ENCODE measurements around the gene ANO7.

ANO7 gene, protein sequence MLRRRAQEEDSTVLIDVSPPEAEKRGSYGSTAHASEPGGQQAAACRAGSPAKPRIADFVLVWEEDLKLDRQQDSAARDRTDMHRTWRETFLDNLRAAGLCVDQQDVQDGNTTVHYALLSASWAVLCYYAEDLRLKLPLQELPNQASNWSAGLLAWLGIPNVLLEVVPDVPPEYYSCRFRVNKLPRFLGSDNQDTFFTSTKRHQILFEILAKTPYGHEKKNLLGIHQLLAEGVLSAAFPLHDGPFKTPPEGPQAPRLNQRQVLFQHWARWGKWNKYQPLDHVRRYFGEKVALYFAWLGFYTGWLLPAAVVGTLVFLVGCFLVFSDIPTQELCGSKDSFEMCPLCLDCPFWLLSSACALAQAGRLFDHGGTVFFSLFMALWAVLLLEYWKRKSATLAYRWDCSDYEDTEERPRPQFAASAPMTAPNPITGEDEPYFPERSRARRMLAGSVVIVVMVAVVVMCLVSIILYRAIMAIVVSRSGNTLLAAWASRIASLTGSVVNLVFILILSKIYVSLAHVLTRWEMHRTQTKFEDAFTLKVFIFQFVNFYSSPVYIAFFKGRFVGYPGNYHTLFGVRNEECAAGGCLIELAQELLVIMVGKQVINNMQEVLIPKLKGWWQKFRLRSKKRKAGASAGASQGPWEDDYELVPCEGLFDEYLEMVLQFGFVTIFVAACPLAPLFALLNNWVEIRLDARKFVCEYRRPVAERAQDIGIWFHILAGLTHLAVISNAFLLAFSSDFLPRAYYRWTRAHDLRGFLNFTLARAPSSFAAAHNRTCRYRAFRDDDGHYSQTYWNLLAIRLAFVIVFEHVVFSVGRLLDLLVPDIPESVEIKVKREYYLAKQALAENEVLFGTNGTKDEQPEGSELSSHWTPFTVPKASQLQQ

DNA sequence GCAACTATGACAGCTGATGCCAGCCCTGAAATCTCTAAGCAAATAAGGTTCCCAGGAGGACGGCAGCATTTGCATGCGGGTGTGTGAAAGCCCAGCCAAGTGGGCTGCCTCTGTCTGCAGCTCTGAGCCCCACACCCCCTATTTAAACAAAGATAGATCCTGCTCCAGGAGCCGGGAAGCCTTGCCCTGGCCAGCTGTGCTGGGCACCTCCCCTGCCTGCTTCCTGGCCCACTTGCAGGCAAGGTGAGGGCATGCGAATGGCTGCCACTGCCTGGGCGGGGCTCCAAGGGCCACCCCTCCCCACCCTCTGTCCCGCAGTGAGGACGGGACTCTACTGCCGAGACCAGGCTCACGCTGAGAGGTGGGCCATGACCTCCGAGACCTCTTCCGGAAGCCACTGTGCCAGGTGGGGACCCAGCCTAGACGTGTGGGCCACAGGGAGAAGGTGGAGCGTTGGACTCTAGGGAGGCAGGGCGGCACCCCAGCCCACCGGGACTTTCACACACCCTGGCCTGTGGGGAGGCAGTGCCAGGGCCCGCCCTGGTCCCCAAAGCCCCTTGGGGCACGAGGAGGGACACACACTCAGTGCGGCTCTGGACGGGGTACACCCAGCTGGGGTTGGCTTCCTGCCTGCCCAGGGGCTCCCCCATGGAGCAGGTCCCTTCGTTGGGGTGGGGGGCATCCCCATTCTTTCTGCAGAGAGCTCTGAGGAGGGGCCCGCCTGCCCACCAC, at the start of gene ANO7:
TSS of gene ANO7 (plus strand) at position 317 of the 732 bp plus-strand sequence. CDS start 1,387 bp downstream, outside the sequence.
- no peak for DNase-seq

DNA sequence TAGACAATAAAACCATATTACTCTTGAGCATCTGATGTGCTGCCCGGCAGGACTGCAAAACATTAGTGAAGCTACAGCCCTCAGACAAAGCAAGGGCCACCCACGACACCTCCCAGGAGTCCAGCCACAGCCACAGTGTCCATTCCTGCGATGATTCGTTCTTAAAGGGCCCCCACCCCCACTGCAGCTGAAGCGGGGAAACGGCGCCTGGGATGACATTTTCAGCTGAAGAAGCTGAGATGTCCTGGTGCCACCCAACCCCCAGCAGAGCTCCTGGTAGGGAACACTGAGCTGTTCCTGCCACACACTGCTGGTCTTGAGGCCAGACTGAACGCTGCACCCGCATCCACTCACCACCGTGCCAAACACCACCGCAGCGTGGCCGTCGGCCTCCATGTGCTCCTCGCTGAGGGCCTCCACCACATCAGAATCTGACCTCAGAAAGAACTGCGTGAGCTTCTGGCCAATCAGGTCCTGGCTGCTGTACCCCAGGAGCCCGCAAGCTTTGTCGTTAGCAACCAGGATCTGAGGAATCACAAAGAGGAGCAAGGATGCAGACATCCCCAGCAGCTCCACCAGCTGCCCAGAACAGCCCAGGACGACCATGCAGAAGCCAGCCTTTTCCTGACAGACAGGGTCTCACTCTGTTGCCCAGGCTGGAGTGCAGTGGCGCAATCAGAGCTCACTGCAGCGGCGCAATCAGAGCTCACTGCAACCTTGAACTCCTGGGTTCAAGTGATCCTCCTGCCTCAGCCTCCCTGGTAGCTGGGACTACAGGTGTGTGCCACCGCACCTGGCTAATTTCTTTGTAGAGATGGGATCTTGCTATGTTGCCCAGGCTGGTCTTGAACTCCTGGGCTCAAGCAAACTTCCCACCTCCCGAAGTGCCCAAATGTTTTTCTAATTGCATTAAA, 48.7 kb upstream of the ANO7 start:
- no peak for DNase-seq

DNA sequence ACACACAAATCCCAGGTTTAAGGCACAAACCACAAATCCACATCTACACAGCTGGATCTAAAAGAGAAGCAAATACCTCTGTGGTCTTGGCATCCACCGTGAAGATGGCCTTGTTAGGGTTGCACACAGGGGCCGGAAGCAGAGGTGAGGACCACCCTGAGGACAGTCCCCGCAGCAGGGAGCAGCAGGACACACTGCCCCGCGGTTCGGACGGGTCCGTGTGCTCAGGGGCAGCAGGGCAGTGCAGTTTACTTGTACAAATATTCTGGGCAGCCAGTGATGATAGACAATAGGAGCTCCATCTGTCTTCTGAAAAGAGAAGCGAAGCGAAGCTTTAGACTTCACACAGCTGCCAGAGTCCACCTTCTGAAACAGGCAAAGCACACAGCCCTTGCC, 48.0 kb upstream of the ANO7 start:
- no peak for DNase-seq

DNA sequence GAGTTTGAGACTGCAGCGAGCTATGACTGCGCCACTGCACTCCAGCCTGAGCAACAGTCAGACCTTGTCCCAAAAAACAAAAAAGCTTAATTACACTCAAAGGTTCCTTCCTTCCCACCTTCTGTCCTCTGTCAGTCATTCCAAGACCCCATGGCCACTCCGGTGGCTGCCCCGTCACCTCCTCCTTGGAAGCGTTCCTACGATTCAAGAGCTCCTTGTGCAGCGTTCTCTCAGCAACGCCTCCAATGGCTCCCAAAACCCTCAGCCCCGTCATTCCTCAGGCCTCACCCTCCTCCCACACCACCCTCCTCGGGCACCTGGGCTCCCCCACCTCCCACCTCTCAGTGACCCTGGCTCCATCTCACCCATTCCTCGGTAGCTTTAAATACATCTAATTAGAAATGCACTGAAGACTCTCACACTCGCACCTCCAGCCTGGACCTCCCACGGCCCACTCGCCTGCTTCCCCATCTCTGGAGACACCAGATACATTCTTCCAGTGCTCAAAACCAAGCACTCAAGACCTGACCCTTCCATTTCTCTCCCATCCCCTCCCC, 47.2 kb upstream of the ANO7 start:
- no peak for DNase-seq

DNA sequence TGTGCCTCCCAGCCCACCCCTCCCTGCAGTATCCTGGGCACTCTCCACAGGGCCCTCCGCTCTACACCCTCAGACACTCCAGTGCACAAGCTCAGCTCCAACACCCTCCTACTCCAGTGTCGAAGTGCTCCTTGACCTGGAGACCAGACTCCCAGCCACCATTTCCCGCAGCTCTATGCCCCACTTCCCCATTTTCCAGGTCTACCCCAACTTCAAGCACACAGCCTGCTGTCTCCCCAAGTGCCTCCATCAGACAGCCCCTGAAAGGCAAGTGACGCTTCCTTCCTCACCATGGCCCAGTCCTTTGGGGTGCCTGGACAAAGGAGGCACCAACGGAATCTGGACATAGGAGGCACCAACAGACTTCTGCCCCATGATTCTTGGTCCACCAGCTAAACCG, 46.4 kb upstream of the ANO7 start:
- DNase-seq: no peak

DNA sequence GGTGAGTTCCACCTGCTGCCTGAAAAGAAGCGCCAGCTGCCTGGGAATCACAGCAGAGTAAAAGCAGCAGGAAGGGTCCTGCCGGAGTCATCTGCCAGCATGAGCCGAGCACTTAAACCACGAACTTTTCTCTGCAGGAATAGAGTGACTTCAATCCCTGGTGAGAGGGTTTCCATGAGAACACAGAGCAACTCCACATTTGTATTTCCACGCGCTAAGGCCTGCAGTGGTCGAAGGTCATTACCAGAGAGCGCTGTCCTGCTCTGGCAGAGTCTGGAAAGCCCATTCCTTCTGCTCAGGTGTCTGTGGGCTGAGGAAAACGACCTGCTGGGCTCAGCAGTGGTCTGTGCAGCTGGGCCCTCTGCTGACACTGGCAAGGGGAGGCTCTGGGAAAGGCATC, 45.9 kb upstream of the ANO7 start:
- DNase-seq: no peak

DNA sequence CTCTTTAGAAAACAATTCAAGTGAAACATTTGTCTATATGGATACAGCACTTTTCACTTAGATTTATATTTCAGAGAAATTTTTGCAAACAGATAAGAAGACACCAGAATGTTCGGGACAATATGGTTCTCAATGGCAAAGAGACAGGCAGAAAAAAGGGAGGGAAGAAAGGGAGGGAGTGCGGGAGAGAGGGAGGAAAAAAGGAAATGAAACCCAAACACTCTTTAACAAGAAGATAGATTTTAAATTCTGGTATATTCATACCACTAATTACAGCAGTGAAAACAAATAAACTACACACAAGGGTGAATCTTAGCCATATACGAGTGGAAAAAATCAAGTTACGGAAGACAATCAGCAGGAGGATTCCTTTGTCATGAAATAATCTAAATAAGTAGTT, 42.2 kb upstream of the ANO7 start:
- no peak for DNase-seq

DNA sequence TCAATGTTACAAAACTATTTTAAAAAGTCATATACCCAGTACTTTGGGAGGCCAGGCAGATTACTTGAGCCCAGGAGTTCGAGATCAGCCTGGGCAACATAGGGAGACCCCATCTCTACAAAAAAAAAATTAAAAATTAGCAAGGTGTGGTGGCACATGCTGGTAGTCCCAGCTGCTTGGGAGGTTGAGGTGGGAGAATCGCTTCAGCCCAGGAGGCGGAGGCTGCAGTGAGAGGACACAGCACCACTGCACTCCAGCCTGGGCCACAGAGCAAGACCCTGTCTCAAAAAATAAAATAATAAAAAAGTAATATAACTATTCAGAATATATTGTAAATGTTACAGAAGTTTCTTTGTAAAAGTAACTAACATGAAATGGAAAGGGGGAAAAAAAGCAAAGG, 41.1 kb upstream of the ANO7 start:
- DNase-seq: no peak

DNA sequence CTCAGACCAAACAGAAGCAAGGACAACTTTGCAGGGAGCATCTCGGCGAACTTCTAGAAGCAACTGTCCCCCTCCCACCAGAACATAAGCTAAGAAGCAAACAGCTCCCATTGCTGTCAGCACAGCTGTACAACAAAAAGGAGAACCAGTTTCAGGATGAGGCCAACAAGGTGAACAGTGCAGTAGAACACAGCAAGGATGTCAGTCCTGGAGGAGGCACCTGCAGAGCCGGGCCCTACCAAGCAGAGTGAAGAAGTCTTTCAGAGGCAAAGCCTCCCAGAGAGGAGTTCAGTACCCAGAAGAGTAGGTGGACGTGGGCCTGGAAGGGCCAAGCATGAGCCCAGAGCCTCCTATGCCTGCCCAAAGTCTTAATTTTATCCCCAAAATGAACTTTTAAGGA, 40.2 kb upstream of the ANO7 start:
- DNase-seq: no peak

DNA sequence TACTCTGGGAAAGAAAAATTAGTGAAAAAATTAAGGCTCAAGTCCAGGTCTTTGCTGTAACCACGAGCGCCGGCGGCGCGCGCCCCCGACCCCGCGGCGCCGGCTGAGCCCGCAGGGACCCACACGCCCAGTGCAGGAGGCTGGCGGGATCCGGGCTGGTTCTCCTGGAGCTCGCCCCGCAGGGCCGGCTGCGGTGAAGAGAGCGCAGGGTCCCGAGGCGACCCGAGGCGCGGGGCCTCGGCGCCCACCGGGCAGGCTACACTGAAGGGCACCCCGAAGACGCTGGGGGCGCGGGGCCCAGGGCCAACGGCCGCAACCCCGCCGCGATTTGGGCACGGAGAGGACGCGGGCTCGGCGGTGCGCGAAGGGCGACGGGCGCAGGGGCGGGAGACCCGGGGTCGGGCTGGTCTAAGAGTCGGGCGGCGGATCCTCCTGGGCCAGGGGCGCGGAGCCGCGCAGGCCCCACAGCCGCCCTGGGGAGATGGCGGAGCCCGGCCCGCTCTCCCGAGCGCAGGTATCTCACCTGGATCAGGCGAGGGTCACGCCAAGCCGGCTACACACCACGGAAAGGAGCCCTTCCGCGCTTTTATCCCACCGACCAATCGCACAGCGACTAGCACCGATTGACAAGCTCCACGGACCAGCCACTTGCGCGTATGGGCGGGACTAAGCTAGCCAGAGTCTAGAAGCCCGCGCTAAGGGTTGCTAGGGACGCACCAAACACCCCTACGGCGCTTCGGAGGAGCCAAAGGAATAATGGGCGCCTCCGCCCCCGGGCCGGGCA, 39.4 kb upstream of the ANO7 start, which contains the start of gene PASK:
TSS of gene PASK (minus strand) at position 582 of the 784 bp plus-strand sequence. CDS start 6,440 bp downstream, outside the sequence.
- DNase-seq: peak; percentile 87

DNA sequence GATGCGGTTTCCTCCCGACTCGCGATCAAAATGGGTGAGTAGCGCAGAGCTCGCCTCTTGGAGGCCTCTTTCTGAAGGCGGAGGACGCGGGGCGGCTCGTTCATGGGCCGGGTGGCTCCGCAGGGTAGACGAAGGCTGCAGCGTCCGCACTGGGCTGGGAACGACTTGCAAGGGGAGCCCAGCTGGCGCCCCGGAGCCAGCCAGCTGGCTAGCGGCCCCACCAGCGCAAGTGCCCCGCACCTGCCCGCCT, 38.9 kb upstream of the ANO7 start:
- no peak for DNase-seq

DNA sequence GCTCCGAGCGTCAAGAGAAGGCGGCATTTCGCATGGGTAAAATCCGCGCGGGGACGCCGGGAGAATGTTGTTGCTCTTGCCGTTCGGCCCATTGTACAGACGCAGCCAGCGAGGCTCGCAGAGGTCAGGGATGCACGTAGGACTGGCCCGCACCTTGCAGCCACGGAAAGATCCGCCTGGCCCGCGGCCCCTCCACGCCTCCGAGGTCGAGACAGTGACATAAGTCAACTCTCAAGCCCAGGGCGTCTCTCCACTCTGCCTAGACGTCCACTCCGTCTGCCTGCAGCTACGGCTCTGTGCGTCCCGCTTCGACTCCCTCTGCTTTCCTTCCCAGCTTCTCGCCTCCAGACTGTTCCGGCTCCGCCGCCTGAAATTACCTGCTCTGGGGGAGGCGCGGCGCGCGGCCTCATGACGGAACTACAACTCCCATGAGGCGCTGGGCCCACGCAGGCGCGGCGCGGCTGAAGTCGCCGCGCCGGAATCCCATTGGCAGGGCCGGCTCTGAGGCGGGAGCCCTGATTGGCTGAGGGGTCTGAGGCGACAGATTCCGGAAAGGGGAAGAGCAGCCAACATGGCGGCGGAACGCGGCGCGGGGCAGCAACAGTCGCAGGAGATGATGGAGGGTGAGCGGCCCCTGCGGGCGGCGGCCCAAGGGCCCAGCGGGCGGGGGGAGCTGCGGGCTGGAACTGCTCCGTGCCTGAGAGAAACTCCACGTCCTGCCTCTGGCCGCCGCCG, 38.4 kb upstream of the ANO7 start, which contains the start of gene PPP1R7:
TSS of gene PPP1R7 (plus strand) at position 543 of the 735 bp plus-strand sequence. CDS start at position 572, 29 bp downstream.
- DNase-seq: peak; percentile 94

DNA sequence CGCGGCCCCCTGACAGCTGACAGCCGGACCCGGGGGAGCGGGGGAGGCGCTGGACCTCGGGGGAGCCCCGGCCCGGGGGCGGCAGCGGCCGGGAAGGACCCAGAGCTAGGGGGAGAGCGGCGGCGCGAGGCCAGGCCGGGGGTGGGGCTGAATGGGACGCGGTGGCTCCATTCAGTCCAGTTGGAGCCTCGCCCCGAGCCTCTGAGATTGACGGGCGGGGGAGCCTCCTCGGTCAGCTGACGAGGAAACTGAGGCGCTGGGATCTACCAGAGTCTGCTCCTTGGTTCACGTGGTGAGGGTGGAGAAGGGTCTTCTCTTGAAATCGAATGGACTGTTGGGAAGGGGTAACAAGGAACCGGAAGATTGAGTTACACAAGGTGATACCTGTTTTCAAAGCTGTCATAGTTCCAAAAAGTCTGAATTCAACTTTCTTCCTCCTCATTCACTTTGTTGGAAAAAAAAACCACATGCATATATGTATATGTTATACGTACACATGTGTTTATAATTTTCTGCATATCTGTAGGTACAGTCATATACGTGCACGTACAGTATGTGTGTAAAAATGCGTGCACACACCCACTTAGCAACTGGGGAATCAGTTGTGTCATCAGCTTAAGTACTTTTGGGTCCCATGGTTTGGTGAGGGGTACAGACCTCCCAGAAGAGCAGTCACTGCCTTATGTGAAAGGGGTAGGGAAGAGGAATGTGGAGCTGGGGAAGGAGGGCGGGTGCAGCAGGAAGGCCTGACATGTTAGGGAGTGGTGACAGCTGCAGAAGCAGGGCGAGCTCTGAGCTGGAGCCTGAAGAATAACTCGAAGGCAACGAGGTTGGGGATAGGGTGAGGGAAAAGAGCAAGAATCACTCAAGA, 37.6 kb upstream of the ANO7 start:
- DNase-seq: no peak

DNA sequence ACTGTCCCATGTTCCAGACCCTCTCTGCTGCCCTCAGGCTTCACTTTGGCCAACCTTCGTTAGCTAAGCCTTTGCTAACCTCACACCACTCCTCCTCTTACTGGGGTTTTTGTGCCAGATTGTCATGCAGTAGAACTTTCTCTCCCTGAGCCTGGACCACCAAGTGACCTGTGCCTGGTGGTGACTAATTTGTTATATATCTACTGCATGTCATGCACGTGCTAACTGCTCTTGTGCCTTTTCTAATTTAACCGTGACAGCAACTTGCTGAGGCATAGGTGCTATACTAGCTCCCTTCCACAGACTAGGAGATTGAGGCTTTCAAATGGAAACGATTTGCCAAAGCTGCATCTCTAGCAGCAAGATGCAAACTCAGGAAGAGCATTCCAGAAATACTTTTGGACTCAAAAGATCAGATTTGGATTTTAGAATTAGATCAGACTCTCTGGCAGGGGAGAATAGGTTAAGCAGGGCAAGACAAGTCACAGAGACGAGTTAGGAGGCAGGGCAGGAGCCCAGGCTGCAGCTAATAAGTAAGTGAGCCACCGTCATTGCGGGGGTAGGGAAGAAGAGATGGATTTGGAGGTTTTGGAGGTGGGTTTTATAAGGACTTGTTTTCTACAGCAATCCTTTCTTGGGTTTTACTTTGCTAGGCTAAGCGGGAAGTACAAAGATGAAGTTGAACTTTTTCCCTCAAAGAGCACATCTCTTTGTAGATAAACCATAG, 36.4 kb upstream of the ANO7 start:
- no peak for DNase-seq

DNA sequence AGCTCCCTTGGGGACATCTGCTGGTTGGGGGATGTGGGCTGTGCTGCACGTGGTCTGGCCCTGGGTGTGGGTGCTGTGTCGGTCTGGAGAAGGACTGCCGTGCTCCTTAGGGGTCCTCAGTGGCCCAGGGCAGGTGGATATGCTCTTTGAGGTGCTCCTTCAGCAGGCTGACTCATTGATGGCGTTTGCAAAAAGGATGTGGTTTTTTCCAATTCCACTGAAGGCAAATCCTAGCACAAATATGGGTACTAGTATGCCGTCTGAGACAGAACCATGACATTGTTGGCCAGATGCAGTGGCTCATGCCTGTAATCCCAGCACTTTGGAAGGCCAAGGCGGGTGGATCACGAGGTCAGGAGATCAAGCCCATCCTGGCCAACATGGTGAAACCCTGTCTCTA, 34.9 kb upstream of the ANO7 start:
- no peak for DNase-seq

DNA sequence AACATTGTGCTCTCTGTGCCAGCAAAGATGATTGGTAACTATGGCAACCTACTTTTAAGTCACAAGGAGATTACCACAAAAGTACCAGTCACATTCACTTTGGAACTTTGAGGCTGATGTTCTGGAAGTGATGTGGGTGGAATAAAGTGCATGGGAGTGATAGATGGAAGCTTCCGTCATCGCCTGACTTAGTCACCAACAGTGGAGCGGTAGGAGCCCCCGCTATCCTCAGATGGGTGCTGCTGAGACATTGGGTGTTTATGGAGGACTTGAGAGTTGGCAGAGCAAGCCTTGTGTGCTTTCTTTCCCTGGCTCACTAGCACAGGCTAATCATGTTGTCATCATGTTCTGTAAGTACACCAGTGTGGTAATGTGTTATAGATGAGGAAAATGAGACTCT, 33.6 kb upstream of the ANO7 start:
- no peak for DNase-seq

DNA sequence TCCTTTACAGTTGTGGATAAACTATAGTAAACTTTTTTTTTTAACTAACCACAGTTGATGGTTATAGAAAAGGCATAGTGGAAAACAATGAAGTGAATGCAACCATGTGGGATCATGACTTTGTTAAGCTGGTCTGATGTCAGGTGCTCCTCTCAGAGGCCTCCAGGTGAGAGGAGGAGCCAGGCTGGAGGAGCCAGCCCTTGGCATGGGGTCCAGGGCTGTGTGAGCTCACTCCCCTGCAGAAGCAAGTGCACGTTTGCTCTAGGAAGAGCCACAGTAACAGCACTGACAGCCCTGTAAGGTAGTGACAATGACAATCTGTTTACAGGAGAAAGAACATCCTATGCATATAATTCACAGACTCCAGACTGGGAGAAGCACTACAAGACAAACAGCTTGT, 32.5 kb upstream of the ANO7 start:
- no peak for DNase-seq

DNA sequence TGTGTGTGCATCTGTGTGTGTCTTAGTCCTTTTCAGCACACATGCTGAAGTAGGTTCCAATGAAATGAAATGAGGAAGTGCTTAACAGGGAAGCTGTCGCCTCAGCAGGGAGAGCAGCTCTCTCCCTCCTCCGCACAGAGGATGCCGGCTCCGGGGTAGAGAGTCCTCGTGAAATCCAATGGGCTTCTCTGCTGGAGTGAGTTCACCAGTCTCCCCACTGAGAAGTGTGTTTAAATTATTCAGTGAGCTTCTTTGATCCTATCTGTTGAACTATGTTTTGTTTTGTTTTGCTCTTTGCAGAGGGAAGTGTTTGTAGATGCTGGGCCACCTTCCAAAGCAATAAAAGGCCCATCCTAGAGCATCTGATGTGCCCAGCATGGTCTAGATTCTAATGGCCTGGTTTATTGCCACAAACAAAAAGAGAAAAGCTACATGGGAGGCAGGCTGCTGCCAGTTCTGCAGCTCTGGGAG, 31.5 kb upstream of the ANO7 start:
- no peak for DNase-seq
